HEK293 (cell line): Measurements from ENCODE around the gene NOL4.

ENCODE experiments used
- CTCF ChIP-seq: fragments of 450-650 bp; formaldehyde crosslinking; IDR thresholded peaks from 2 replicates; pipeline ENCODE4 v1.5.1; 2016; ENCODE audit warnings: missing biosample characterization, missing genetic modification characterization
- GLIS1 ChIP-seq: fragments of 450-650 bp; formaldehyde crosslinking; IDR thresholded peaks from 2 replicates; pipeline ENCODE4 v1.5.1; 2016; ENCODE audit warnings: missing biosample characterization, missing genetic modification characterization
- HOXD13 ChIP-seq: sonication (generic); formaldehyde crosslinking; IDR thresholded peaks from 2 replicates; pipeline ENCODE4 v1.8.0; 2022; ENCODE audit warnings: missing genetic modification reagents, borderline replicate concordance
- KLF8 ChIP-seq: fragments of 450-650 bp; formaldehyde crosslinking; IDR thresholded peaks from 2 replicates; pipeline ENCODE4 v1.5.1; 2016; ENCODE audit warnings: missing biosample characterization, missing genetic modification characterization
- MYNN ChIP-seq: fragments of 450-650 bp; formaldehyde crosslinking; IDR thresholded peaks from 2 replicates; pipeline ENCODE4 v1.5.1; 2016; ENCODE audit warnings: missing biosample characterization, missing genetic modification characterization, borderline replicate concordance
- PBX3 ChIP-seq: sonication (generic); formaldehyde crosslinking; IDR thresholded peaks from 2 replicates; pipeline ENCODE4 v1.8.1; 2022; ENCODE audit warnings: mild to moderate bottlenecking, moderate library complexity, missing genetic modification reagents
- PRDM1 ChIP-seq: fragments of 450-650 bp; formaldehyde crosslinking; IDR thresholded peaks from 2 replicates; pipeline ENCODE4; 2016; ENCODE audit warnings: missing biosample characterization, missing genetic modification characterization
- REST ChIP-seq: fragments of 450-650 bp; formaldehyde crosslinking; IDR thresholded peaks from 2 replicates; pipeline ENCODE4 v1.5.1; 2016; ENCODE audit warnings: missing biosample characterization, missing genetic modification characterization
- SP7 ChIP-seq: fragments of 450-650 bp; formaldehyde crosslinking; IDR thresholded peaks from 2 replicates; pipeline ENCODE4 v1.5.1; 2016; ENCODE audit warnings: missing biosample characterization, missing genetic modification characterization
- TSHZ1 ChIP-seq: fragments of 450-650 bp; formaldehyde crosslinking; IDR thresholded peaks from 2 replicates; pipeline ENCODE4 v1.5.1; 2016; ENCODE audit warnings: missing biosample characterization, missing genetic modification characterization, borderline replicate concordance
- YY1 ChIP-seq: fragments of 450-650 bp; formaldehyde crosslinking; IDR thresholded peaks from 2 replicates; pipeline ENCODE4 v1.5.1; 2018; ENCODE audit warnings: missing biosample characterization, missing genetic modification characterization
- ZBTB21 ChIP-seq: fragments of 450-650 bp; formaldehyde crosslinking; IDR thresholded peaks from 2 replicates; pipeline ENCODE4 v1.5.1; 2017; ENCODE audit warnings: missing biosample characterization, missing genetic modification characterization
- ZBTB7A ChIP-seq: fragments of 450-650 bp; formaldehyde crosslinking; IDR thresholded peaks from 2 replicates; pipeline ENCODE4 v1.5.1; 2016; ENCODE audit warnings: low read depth, missing biosample characterization, missing genetic modification characterization
- ZNF121 ChIP-seq: fragments of 450-650 bp; formaldehyde crosslinking; IDR thresholded peaks from 2 replicates; pipeline ENCODE4 v1.5.1; 2016; ENCODE audit warnings: missing biosample characterization, missing genetic modification characterization
- ZNF138 ChIP-seq: fragments of 450-650 bp; formaldehyde crosslinking; IDR thresholded peaks from 2 replicates; pipeline ENCODE4 v1.5.1; 2016; ENCODE audit warnings: missing biosample characterization, missing genetic modification characterization, borderline replicate concordance
- ZNF155 ChIP-seq: fragments of 450-650 bp; formaldehyde crosslinking; IDR thresholded peaks from 2 replicates; pipeline ENCODE4 v1.5.1; 2016; ENCODE audit warnings: missing biosample characterization, missing genetic modification characterization
- ZNF175 ChIP-seq: fragments of 450-650 bp; formaldehyde crosslinking; IDR thresholded peaks from 2 replicates; pipeline ENCODE4 v1.5.1; 2016; ENCODE audit warnings: missing biosample characterization, missing genetic modification characterization
- ZNF26 ChIP-seq: fragments of 450-650 bp; formaldehyde crosslinking; IDR thresholded peaks from 2 replicates; pipeline ENCODE4 v1.5.1; 2016; ENCODE audit warnings: missing biosample characterization, missing genetic modification characterization
- ZNF423 ChIP-seq: fragments of 450-650 bp; formaldehyde crosslinking; IDR thresholded peaks from 2 replicates; pipeline ENCODE4 v1.5.1; 2016; ENCODE audit warnings: missing biosample characterization, missing genetic modification characterization
- ZNF473 ChIP-seq: fragments of 450-650 bp; formaldehyde crosslinking; IDR thresholded peaks from 2 replicates; pipeline ENCODE4 v1.5.1; 2017; ENCODE audit warnings: missing biosample characterization, missing genetic modification characterization
- ZNF514 ChIP-seq: fragments of 450-650 bp; formaldehyde crosslinking; IDR thresholded peaks from 2 replicates; pipeline ENCODE4 v1.5.1; 2016; ENCODE audit warnings: missing biosample characterization, missing genetic modification characterization
- ZNF555 ChIP-seq: fragments of 450-650 bp; formaldehyde crosslinking; conservative IDR thresholded peaks from 2 replicates; pipeline ENCODE4 v1.5.1; 2017; ENCODE audit warnings: missing biosample characterization, mild to moderate bottlenecking, missing genetic modification characterization, inconsistent platforms
- ZNF610 ChIP-seq: fragments of 450-650 bp; formaldehyde crosslinking; IDR thresholded peaks from 2 replicates; pipeline ENCODE4 v1.5.1; 2016; ENCODE audit warnings: missing biosample characterization, missing genetic modification characterization, borderline replicate concordance
- ZNF624 ChIP-seq: fragments of 450-650 bp; formaldehyde crosslinking; IDR thresholded peaks from 2 replicates; pipeline ENCODE4 v1.5.1; 2017; ENCODE audit warnings: missing biosample characterization, missing genetic modification characterization
- ZNF626 ChIP-seq: fragments of 450-650 bp; sonication (Bioruptor Pico); formaldehyde crosslinking; IDR thresholded peaks from 2 replicates; pipeline ENCODE4 v1.5.1; 2018; ENCODE audit warnings: missing biosample characterization, missing genetic modification characterization, inconsistent platforms
- ZNF785 ChIP-seq: fragments of 450-650 bp; formaldehyde crosslinking; IDR thresholded peaks from 2 replicates; pipeline ENCODE4 v1.5.1; 2016; ENCODE audit warnings: missing biosample characterization, missing genetic modification characterization
- ZSCAN5A ChIP-seq: fragments of 450-650 bp; formaldehyde crosslinking; IDR thresholded peaks from 2 replicates; pipeline ENCODE4 v1.5.1; 2016; ENCODE audit warnings: missing biosample characterization, missing genetic modification characterization

NOL4 gene

GRCh38 chr18:34222307-34223163 lies 2.2 kb downstream of the NOL4 start (continued):
- TF ChIP-seq ZNF26 (tag by site-specific recombination) (no peak), ZNF610 (tag by site-specific recombination) (no peak), ZNF785 (no peak), ZNF473 (tag by site-specific recombination) (no peak), KLF8 (tag by site-specific recombination) (no peak), ZNF175 (tag by site-specific recombination) (no peak), PBX3 (no peak), ZSCAN5A (tag by site-specific recombination) (no peak), ZNF514 (tag by site-specific recombination) (no peak), ZBTB21 (tag by site-specific recombination) (no peak), HOXD13 (CRISPR knock-in tag) (no peak), ZNF626 (no peak), MYNN (no peak), ZNF555 (tag by site-specific recombination) (no peak), GLIS1 (tag by site-specific recombination) (no peak), ZNF423 (tag by site-specific recombination) (no peak), PRDM1 (no peak), TSHZ1 (no peak), SP7 (tag by site-specific recombination) (no peak; the same call in 1 of the 2 replicates), ZNF624 (tag by site-specific recombination) (no peak), ZNF155 (no peak), REST (tag by site-specific recombination) (no peak), ZNF138 (no peak), ZBTB7A (no peak), ZNF121 (tag by site-specific recombination) (no peak), YY1 (tag by site-specific recombination) (no peak), CTCF (tag by site-specific recombination) (peak; percentile 25; the same call in 1 of the 2 replicates)
